GM19035 (cell line): Measurements from ENCODE around the gene CADPS2.

ENCODE experiments used
- ATAC-seq: cut with Tn5 transposase; IDR thresholded peaks from one replicate; pipeline ENCODE4 v1.9.1; 2021; ENCODE audit not compliant: unreplicated experiment

The CADPS2 gene

GRCh38 chr7:122315507-122316466 lies 570.5 kb downstream of the CADPS2 start:
- ATAC-seq, result no peak

- ATAC-seq, result no peak
These were observed 572.0 kb downstream of the CADPS2 start for GRCh38 chr7:122314284-122314683.

DNA sequence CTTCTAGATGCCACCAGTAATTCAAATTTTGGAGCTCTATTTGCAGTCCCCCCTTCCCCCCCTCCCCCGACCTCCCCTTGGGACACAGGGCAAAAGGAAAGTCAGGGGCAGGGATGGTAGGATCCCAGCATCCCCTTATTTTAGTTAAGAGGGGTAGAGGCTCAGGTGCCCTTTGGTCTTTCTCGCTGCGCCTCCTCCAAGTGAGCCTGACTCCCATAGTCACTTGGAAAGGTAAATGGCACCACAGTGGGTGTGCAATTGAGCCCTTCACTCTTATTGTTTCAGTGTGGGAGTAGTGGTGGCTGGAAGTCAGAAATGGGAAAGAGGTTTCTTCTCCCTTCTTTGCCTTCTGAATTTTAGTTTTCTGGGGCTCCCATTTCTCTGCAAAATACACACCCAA lies 573.5 kb downstream of the CADPS2 start:
- no peak for ATAC-seq

- ATAC-seq, result no peak
These were observed 574.4 kb downstream of the CADPS2 start for GRCh38 chr7:122311734-122312450.

DNA sequence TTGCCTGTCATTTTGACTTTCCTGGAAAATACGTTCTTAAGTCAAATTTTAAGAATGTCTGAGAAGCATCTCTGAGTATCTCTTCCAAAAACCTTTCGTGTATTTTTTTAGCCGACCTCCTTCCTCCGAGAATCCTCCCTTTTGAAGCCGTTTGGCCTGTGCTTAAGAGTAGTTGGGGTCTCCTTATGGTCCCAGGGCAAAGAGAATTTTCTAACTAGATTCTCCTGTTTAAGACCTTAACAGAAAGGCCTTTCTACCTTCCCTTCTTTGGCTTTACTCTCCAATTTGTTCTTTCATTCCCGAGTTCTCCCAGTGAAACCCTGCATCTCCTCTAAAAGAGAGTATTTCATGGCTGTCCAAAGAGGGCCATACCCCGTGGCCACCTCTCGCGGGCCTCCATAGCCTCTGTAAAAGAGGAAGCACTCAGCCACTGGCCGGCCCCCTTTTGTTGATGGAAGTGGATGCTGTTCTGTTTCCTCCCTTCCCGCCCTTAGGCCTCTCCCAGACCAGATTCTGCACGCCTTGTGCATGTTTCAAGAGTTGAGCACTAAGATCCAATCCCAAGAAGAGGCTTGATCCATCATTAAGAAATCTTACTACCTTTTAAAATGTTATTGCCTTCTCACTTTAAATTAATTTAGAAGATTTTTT lies 575.1 kb downstream of the CADPS2 start:
- ATAC-seq, result no peak

DNA sequence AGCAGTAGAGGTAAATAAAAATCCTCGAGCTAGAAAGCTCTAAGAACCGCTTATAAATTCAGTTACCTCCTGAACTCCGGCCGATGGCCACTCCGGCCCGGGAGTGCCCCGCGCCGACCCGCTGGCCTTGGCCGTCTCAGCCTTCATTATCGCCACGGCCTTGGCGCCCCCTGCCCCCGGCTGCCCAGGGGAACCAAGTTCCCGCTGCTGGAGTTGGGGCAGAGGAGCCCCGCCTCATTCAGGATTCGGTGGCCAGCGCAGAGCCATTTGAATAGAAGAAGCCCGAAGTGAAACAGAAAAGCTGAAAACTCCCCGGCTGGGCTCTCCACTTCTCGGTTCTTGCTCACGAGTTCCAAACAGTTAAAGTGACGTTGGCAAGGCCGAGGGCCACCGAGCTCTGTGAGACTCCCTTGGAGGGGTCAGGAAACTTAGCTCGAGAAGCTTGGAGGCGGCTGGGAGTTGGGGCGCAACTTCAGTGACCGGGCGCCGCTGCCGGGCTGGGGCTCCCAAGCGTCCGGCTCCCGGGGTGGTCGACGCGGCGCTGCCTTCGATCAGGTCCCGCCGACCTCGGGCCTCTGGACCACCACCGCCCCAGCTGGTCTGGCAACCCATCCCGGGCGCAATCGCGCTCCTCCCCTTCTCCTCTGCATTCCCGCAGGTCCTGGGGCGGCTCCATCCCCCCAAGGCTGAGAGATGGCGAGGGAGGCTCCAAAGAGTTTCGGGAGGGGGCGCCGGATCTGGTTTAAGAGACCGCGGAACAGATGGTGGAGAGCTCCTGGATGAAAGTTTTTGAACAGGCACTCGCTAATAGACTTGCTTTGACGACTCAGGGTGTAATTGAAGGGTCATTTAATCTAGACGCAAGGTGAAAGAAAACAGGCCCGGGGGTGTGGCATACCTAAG lies 575.9 kb downstream of the CADPS2 start:
- ATAC-seq, result peak; percentile 59

DNA sequence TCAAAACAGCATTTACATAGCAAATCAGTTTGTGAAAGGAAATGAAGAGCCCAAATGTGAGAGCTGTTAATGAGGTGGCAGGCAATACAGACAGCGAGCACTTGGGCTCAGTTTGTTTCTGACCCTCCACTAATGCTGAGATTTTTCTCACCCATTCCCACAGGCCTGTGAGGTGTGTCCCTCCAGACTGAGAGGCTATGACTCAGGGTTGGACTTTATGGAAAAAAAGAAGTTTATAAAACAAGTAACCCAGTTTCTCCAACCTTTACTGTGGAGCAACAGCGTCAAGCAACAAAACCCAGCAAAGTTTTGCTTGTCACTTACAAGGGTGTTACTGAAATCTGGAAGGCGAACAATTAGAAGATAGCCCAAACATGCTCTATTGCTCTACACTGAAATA lies 576.8 kb downstream of the CADPS2 start:
- ATAC-seq, result no peak

GRCh38 chr7:122307228-122307621 lies 579.0 kb downstream of the CADPS2 start:
- ATAC-seq, result no peak

DNA sequence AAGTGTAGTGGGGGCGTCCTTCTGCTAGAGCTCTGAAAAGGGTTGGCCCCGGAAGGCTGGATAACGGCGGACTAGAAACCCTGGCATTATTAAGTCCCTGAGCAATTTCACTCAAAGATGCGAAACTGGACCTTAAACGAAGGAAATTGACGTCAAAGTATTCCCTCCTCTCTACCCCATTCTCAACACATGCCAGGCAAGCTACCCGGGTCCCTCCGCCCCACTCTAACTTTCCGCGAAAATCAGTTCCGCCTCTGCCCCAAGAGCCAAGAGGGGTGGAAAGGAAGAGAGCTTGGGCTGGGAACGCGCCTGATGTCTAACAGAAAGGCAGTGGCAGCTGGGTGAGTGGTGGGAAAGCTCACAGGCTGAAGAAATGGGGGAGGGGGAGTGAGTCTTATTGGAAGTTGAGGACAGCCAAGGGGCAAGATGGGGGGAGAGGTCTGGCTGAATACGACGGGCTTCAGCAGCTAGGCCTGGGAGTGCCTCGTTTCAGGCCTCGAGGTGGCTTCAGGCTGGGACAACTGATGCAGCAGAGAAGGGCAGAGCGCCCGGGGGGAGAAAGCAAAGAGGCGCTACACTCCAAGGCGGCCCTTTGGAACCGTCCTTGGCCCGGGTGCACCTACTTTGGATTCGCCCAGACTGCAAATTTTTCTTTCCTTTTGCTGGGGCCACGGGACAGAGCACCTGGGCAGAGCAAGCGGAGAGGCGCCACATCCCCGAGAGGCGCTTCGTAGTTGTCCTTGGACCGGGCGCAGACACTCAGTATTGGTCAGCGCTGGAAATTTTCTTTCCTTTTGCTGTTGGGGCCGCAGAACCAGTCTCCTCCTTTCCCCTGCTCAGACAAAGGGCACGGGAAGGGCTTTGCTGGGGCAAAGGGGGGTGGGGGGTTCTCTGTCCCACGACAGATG lies 579.7 kb downstream of the CADPS2 start:
- ATAC-seq, result no peak

- no peak for ATAC-seq
These were observed 580.6 kb downstream of the CADPS2 start for GRCh38 chr7:122305475-122306319.

- ATAC-seq, result no peak
These were observed 581.3 kb downstream of the CADPS2 start for GRCh38 chr7:122304996-122305421.

DNA sequence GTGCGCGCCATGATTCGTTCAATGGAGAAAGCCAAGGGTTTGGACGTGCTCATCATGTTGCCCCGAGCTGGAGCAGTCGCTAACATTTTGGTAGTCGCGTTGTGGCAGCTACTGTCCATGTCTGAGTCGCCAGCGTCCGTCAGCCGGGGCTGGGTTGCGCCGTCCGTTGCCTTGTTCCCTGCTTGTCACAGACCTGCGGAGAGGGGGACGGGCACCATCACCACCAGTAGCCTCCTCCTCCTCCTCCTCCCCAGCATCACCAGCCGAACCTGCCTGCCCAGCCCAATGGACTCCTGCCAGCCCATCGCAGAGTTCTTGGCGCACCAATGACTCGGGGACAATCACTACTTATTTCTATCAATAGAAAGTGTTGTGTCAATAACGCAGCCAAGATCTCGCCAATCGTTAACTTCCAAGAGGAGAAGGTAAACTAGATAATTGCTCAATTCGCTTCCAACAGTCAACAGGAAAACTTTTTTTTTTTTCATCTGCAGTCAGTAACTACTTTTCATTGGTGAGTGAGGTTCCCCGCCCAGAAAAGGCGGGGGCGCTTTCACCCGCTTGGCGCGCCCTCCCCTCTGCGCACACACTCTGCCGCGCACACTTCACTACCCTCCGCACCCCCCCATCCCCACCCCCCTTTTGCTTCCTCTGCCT lies 581.8 kb downstream of the CADPS2 start, which contains the start of gene FEZF1:
TSS of gene FEZF1 (minus strand) at position 432 of the 657 bp plus-strand sequence. CDS start at position 119, 313 bp downstream.
- no peak for ATAC-seq

GRCh38 chr7:122303531-122304318 lies 582.5 kb downstream of the CADPS2 start:
- no peak for ATAC-seq

GRCh38 chr7:122302761-122303530 lies 583.3 kb downstream of the CADPS2 start:
- no peak for ATAC-seq

DNA sequence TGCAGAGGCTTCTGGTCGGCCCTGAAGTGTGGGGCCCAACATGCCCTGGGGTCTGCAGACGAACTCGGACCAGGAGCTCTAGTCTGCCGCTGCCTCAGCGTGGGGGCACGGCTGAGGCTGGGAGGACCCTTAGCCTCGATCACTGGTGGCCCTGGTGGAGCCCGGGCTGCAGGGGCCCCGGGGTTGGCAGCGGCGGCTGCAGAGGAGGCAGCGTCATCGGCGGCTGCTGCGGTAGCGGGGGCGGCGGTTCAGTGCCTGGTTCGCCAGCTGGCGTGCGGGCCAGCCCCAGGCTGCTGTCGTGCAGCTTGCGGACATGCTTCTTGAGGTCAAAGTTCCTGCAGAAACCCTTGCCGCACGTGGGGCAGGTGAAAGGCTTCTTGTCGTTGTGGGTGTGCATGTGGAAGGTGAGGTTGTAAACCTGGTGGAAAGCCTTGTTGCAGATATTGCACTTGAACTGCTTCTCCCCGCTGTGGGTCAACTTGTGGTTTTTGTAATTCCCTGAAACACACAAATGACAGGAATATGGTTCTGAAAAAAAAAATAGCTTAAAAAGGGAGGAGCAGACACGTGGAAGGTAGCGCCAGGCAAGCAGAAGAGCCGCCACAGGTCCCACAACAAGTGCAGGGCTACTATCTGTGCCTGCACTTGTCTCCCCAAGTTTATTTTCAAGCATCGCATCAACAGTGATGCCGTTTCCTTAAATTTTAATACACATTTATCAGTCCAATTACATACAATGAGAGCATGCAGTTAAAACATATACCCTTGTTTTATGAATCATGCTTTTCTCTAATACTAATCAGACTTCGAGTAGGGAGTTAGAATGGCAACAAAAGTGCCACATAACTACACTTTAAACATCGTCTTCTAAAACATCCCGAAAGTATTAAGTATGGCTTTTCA lies 584.2 kb downstream of the CADPS2 start:
- no peak for ATAC-seq
